Naive thymus-derived CD4-positive, alpha-beta T cell (primary cell): Measurements from ENCODE around the gene TIAM1. TPM values are rescaled to one million over a fixed set of nuclear protein-coding genes. Genes with fewer than 3 reads are reported as not detected.

Experiments used
- ATAC-seq: fragments of 150-1000 bp; cut with Tn5 transposase; 2 replicates; pipeline ENCODE4 v1.10.0; 2021; ENCODE audit warnings: mild to moderate bottlenecking, moderate library complexity
- CTCF ChIA-PET: fragments of 350-600 bp; sonication (Branson Sonifier 250); formaldehyde crosslinking; loops from one replicate; lab custom pipeline; 2021; ENCODE audit warnings: antibody characterized with exemption; lab: Charles Lee
- POLR2A ChIA-PET: fragments of 350-600 bp; sonication (Branson Sonifier 250); formaldehyde crosslinking; loops from one replicate; lab custom pipeline; 2021; ENCODE audit warnings: antibody characterized with exemption, inconsistent platforms; lab: Charles Lee
- DNase-seq, 9 donors: peaks; one replicate each; pipeline versions ENCODE4 v3.0.0 to v3.0.0-alpha.2; 2020 to 2022; ENCODE audit warnings: mixed read lengths in 1 of 9
- H3K27ac ChIP-seq: one replicate; pipeline ENCODE4 v1.7.0; 2013; ENCODE audit warnings: mild to moderate bottlenecking, low read depth, low read length, moderate library complexity
- H3K27me3 ChIP-seq, 2 donors: one replicate each; pipeline ENCODE4 v1.7.0; 2013; ENCODE audit warnings: low read length in 2 of 2, mild to moderate bottlenecking in 2 of 2, moderate library complexity in 2 of 2; ENCODE audit not compliant: control insufficient read depth in 2 of 2, insufficient read depth in 2 of 2
- H3K36me3 ChIP-seq, 3 experiments: 1 replicate in 2 of 3; 2 replicates in 1 of 3; pipeline ENCODE4 v1.7.0; 2013; ENCODE audit warnings: low read length in 3 of 3, mild to moderate bottlenecking in 3 of 3, moderate library complexity in 1 of 3; ENCODE audit not compliant: insufficient read depth in 3 of 3, control insufficient read depth in 2 of 3
- H3K4me1 ChIP-seq, 2 donors: one replicate each; pipeline ENCODE4 v1.7.0; 2013; ENCODE audit warnings: low read length in 2 of 2, mild to moderate bottlenecking in 2 of 2, moderate library complexity in 1 of 2; ENCODE audit not compliant: control insufficient read depth in 2 of 2, insufficient read depth in 2 of 2
- H3K4me3 ChIP-seq: 2 replicates; pipeline ENCODE4 v1.7.0; 2013; ENCODE audit warnings: mild to moderate bottlenecking, low read length
- H3K9me3 ChIP-seq, 3 experiments: 1 replicate in 2 of 3; 2 replicates in 1 of 3; pipeline ENCODE4 v1.7.0; 2013; ENCODE audit warnings: low read length in 3 of 3; ENCODE audit not compliant: control insufficient read depth in 2 of 3
- H3K27ac Mint-ChIP-seq, 9 donors: one replicate each; pipeline ENCODE4 v1.8.0; 2020 to 2022; ENCODE audit warnings: mixed read lengths in 9 of 9, mild to moderate bottlenecking in 8 of 9, moderate library complexity in 5 of 9, inconsistent platforms in 2 of 9
- H3K27me3 Mint-ChIP-seq, 5 donors: one replicate each; pipeline ENCODE4 v1.8.0; 2021 to 2022; ENCODE audit warnings: mixed read lengths in 5 of 5, mild to moderate bottlenecking in 1 of 5
- H3K36me3 Mint-ChIP-seq, 5 donors: one replicate each; pipeline ENCODE4 v1.8.0; 2020 to 2022; ENCODE audit warnings: mixed read lengths in 5 of 5, mild to moderate bottlenecking in 3 of 5, inconsistent platforms in 1 of 5
- H3K4me1 Mint-ChIP-seq, 7 donors: one replicate each; pipeline ENCODE4 v1.8.0; 2020 to 2022; ENCODE audit warnings: mixed read lengths in 7 of 7, mild to moderate bottlenecking in 3 of 7, inconsistent platforms in 1 of 7
- H3K4me3 Mint-ChIP-seq, 10 donors: one replicate each; pipeline ENCODE4 v1.8.0; 2020 to 2022; ENCODE audit warnings: mild to moderate bottlenecking in 10 of 10, mixed read lengths in 10 of 10, moderate library complexity in 6 of 10, inconsistent platforms in 2 of 10
- H3K9me3 Mint-ChIP-seq, 11 donors: one replicate each; pipeline ENCODE4 v1.8.0; 2020 to 2022; ENCODE audit warnings: mixed read lengths in 11 of 11, mild to moderate bottlenecking in 4 of 11, inconsistent platforms in 1 of 11, moderate library complexity in 1 of 11
- intact Hi-C, 2 donors: fragments of 100-400 bp; cut with micrococcal nuclease; formaldehyde crosslinking; loops; one replicate each; pipeline ENCODE4 v1.15.1; 2023
- polyA plus RNA-seq, 2 donors: library from polyadenylated mRNA; unstranded; fragments of 300-500 nt; fragmentation: Illumina TruSeq; gene quantifications; one replicate each; pipeline ENCODE4 v1.2.3, GENCODE V29; 2021
- total RNA-seq, 6 experiments: library from RNA in 5 of 6; stranded (reverse) in 5 of 6; gene quantifications; 1 replicate in 5 of 6; 2 replicates in 1 of 6; pipeline ENCODE4 v1.2.3 and lab custom pipeline; 2021 to 2026

Gene TIAM1
- total and polyA plus RNA-seq, 7 experiments from 2014 or later: 24.8 to 103 (median 73.9) TPM

- Mint-ChIP-seq H3K36me3 (peaks cover 0 to 35% (median 0%) of the 10 kb centered on the region in 5 donors), H3K27ac (no peak overlapping the region), H3K4me3 (no peak overlapping the region), H3K27me3 (peaks cover 0 to 2% (median 0%) of the 10 kb centered on the region in 5 donors), H3K4me1 (peaks cover 18 to 52% (median 28%) of the 10 kb centered on the region in 7 donors), H3K9me3 (peaks cover 0 to 6% (median 0%) of the 10 kb centered on the region in 11 donors)
- intact Hi-C loops: no loop called here
- Histone ChIP-seq H3K9me3 (no peaks in the 10 kb centered on the region), H3K36me3 (no peaks in the 10 kb centered on the region), H3K27ac (no peak overlapping the region), H3K4me3 (no peak overlapping the region), H3K4me1 (peaks cover under 1 to 9% of the 10 kb centered on the region in 2 donors), H3K27me3 (no peaks in the 10 kb centered on the region)
- ChIA-PET POLR2A (no interaction called here), CTCF (no interaction called here)
- ATAC-seq (no peak), DNase-seq (no peak)
Measured at GRCh38 chr21:31368361-31368760, 24.3 kb upstream of the TIAM1 start.

GRCh38 chr21:31367801-31368200 lies 23.7 kb upstream of the TIAM1 start:
- ChIA-PET CTCF (no interaction called here), POLR2A (no interaction called here)
- Mint-ChIP-seq H3K36me3 (peaks cover 0 to 34% (median 0%) of the 10 kb centered on the region in 5 donors), H3K4me3 (peak overlapping the region in 1 of 10 donors; percentile 1), H3K27ac (no peak overlapping the region), H3K4me1 (peaks cover 23 to 55% (median 31%) of the 10 kb centered on the region in 7 donors), H3K27me3 (no peaks in the 10 kb centered on the region), H3K9me3 (peaks cover 0 to 6% (median 0%) of the 10 kb centered on the region in 11 donors)
- Histone ChIP-seq H3K4me3 (no peak overlapping the region), H3K36me3 (no peaks in the 10 kb centered on the region), H3K9me3 (no peaks in the 10 kb centered on the region), H3K4me1 (peaks cover 6 to 14% of the 10 kb centered on the region in 2 donors), H3K27ac (no peak overlapping the region), H3K27me3 (no peaks in the 10 kb centered on the region)
- ATAC-seq: no peak
- no peak for DNase-seq
- intact Hi-C loops: no loop called here

- H3K4me3 ChIP-seq: no peak overlapping the region
- intact Hi-C loops: no loop called here
- POLR2A ChIA-PET: interaction anchor here (0.6 to 1.0 kb wide), 2 partner anchors 12 to 206 kb away, joined by 3 read pairs; no protein-coding TSS in a partner anchor
- H3K9me3 Mint-ChIP-seq: peaks cover 0 to 4% (median 0%) of the 10 kb centered on the region in 11 donors
- H3K27me3 Mint-ChIP-seq: no peaks in the 10 kb centered on the region
- H3K36me3 Mint-ChIP-seq: peaks cover 0 to 35% (median 0%) of the 10 kb centered on the region in 5 donors
- no peaks in the 10 kb centered on the region for H3K36me3 ChIP-seq
- ATAC-seq: no peak
- no peaks in the 10 kb centered on the region for H3K9me3 ChIP-seq
- no peak overlapping the region for H3K4me3 Mint-ChIP-seq
- peaks cover 10 to 17% of the 10 kb centered on the region in 2 donors for H3K4me1 ChIP-seq
- peaks cover 24 to 59% (median 34%) of the 10 kb centered on the region in 7 donors for H3K4me1 Mint-ChIP-seq
- H3K27ac Mint-ChIP-seq: no peak overlapping the region
- H3K27ac ChIP-seq: no peak overlapping the region
- CTCF ChIA-PET: no interaction called here
- no peak for DNase-seq
- no peaks in the 10 kb centered on the region for H3K27me3 ChIP-seq
Measured at GRCh38 chr21:31366825-31367224, 22.8 kb upstream of the TIAM1 start.

DNA sequence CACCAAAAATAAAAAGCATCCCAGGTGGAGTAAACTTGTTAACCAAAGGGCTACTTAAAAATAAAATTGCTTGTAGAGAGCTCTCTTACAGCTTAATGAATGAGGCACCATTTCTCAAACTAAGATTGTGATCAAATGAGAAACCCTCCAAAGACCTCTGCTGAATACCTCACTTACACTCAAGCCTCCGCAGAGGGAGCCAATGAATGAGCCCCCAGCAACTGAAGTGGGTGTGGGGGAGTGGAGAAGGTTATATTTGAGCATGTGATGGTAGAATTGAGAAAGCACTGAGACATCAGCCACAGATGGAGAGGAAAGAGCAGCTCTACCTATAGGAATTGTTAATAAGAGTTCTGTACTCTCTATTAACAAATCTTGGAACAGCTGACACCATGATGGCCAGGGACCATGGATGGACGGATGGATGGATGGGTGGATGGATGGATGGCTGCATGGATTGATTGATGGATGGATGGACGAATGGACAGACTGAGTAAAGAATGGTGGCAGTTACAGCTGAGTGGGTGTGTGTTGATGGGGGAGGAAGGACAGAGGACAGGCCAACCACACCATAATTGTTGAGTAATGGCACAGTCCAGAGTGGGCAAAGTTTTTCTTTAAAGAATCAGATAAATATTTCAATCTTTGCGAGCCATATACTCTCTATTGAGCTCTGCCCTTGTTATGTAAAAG lies 20.3 kb upstream of the TIAM1 start:
- peaks cover 10 to 17% of the 10 kb centered on the region in 2 donors for H3K4me1 ChIP-seq
- DNase-seq (no peak), ATAC-seq (no peak)
- Mint-ChIP-seq H3K27ac (peak overlapping the region in 6 of 9 donors; percentile 16 to 85 (median 51)), H3K4me3 (peak overlapping the region; percentile 38 to 85 (median 68)), H3K4me1 (peaks cover 24 to 66% (median 37%) of the 10 kb centered on the region in 7 donors), H3K27me3 (peaks cover 0 to 3% (median 0%) of the 10 kb centered on the region in 5 donors), H3K36me3 (peaks cover 0 to 41% (median 0%) of the 10 kb centered on the region in 5 donors), H3K9me3 (peaks cover 0 to 16% (median 5%) of the 10 kb centered on the region in 11 donors)
- H3K27me3 ChIP-seq: no peaks in the 10 kb centered on the region
- H3K9me3 ChIP-seq: peaks cover 0 to 6% (median 0%) of the 10 kb centered on the region in 3 experiments
- intact Hi-C loops: no loop called here
- no peaks in the 10 kb centered on the region for H3K36me3 ChIP-seq
- H3K27ac ChIP-seq: no peak overlapping the region
- ChIA-PET CTCF (interaction anchor here (1.0 kb wide), 1 partner anchor 216 kb away, joined by 3 read pairs; no protein-coding TSS in a partner anchor), POLR2A (interaction anchor here (1.0 to 1.6 kb wide), 2 partner anchors 8 to 262 kb away, joined by 3 to 4 read pairs; no protein-coding TSS in a partner anchor)
- no peak overlapping the region for H3K4me3 ChIP-seq

DNA sequence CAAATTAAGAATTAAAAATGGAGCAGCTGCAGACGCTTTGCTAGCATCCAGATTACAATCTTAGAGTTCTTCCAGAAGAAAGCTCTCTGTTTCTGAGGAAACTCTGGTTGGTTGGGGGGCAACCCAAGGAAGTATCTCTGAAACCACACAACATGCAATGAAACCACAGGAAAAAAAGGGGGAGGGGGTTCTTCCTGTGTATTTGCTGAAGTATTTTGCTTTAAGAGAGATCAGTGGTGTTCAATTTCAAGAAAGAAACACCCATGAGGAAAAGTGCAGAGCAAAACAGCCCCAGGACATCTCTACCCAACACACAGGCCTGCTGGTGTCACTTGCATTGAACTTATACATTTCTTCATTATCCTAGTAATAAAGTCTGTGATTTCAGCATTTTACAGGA lies 19.7 kb upstream of the TIAM1 start:
- peaks cover 24 to 69% (median 37%) of the 10 kb centered on the region in 7 donors for H3K4me1 Mint-ChIP-seq
- intact Hi-C loops: loop anchor here in 1 of 2 donors (1.0 to 2.0 kb wide), 2 partner anchors 9 to 35 kb away; no protein-coding TSS in a partner anchor
- H3K36me3 Mint-ChIP-seq: peaks cover 0 to 41% (median 0%) of the 10 kb centered on the region in 5 donors
- Histone ChIP-seq H3K4me3 (no peak overlapping the region), H3K27me3 (no peaks in the 10 kb centered on the region), H3K36me3 (no peaks in the 10 kb centered on the region), H3K9me3 (peaks cover 0 to 8% (median 0%) of the 10 kb centered on the region in 3 experiments), H3K4me1 (peaks cover 10 to 17% of the 10 kb centered on the region in 2 donors), H3K27ac (no peak overlapping the region)
- ChIA-PET CTCF (interaction anchor here (1.0 kb wide), 1 partner anchor 217 kb away, joined by 3 read pairs; no protein-coding TSS in a partner anchor), POLR2A (interaction anchor here (0.6 to 1.6 kb wide), 3 partner anchors 9 to 261 kb away, joined by 3 to 4 read pairs (median 3); no protein-coding TSS in a partner anchor)
- peaks cover 0 to 3% (median 0%) of the 10 kb centered on the region in 5 donors for H3K27me3 Mint-ChIP-seq
- H3K4me3 Mint-ChIP-seq: peak overlapping the region; percentile 38 to 85 (median 68)
- DNase-seq: peak in 6 of 9 donors; percentile 33 to 57 (median 38)
- peak overlapping the region in 8 of 9 donors; percentile 2 to 85 (median 51) for H3K27ac Mint-ChIP-seq
- peak; percentile 24 for ATAC-seq
- peaks cover 0 to 20% (median 5%) of the 10 kb centered on the region in 11 donors for H3K9me3 Mint-ChIP-seq

- intact Hi-C loops: no loop called here
- POLR2A ChIA-PET: interaction anchor here (0.6 kb wide), 1 partner anchor 199 kb away, joined by 3 read pairs; no protein-coding TSS in a partner anchor
Measured at GRCh38 chr21:31360717-31361116, 16.7 kb upstream of the TIAM1 start.

More at GRCh38 chr21:31360717-31361116, 16.7 kb upstream of the TIAM1 start:
- ATAC-seq: no peak
- Mint-ChIP-seq H3K27me3 (peaks cover 0 to 3% (median 0%) of the 10 kb centered on the region in 5 donors), H3K27ac (no peak overlapping the region), H3K36me3 (peaks cover 0 to 30% (median 0%) of the 10 kb centered on the region in 5 donors), H3K4me1 (peaks cover 29 to 57% (median 38%) of the 10 kb centered on the region in 7 donors), H3K4me3 (no peak overlapping the region), H3K9me3 (peaks cover 0 to 20% (median 4%) of the 10 kb centered on the region in 11 donors)
- Histone ChIP-seq H3K4me3 (no peak overlapping the region), H3K9me3 (peaks cover 0 to 8% (median 0%) of the 10 kb centered on the region in 3 experiments), H3K4me1 (peaks cover 10 to 21% of the 10 kb centered on the region in 2 donors), H3K36me3 (no peaks in the 10 kb centered on the region), H3K27me3 (no peaks in the 10 kb centered on the region), H3K27ac (no peak overlapping the region)
- DNase-seq: no peak
- CTCF ChIA-PET: no interaction called here
